HEK293 (cell line): ENCODE results near the gene RASAL2.

Experiments
- BCL11A ChIP-seq: fragments of 450-650 bp; formaldehyde crosslinking; IDR thresholded peaks from 2 replicates; pipeline ENCODE4 v1.5.1; 2016; ENCODE audit warnings: low read depth, missing biosample characterization, missing genetic modification characterization
- ZNF274 ChIP-seq, 2 experiments: fragments of 200-500 bp in 1 of 2; fragments of 450-650 bp in 1 of 2; sonication (Bioruptor generic) in 1 of 2; formaldehyde crosslinking in 1 of 2; IDR thresholded peaks; 2 replicates each; pipeline versions ENCODE4 v1.5.1 to v1.6.1; 2014 to 2016; ENCODE audit warnings: borderline replicate concordance in 1 of 2, inconsistent platforms in 1 of 2, low read length in 1 of 2, missing biosample characterization in 1 of 2, missing genetic modification characterization in 1 of 2
- ZSCAN30 ChIP-seq: fragments of 450-650 bp; IDR thresholded peaks from 2 replicates; pipeline ENCODE4 v1.5.1; 2018; ENCODE audit warnings: missing biosample characterization, mild to moderate bottlenecking, missing genetic modification characterization, moderate library complexity
- TF ChIP-seq, protein P1 (sequence below): fragments of 450-650 bp; formaldehyde crosslinking; IDR thresholded peaks from 2 replicates; pipeline ENCODE4 v1.5.1; 2016; ENCODE audit warnings: missing biosample characterization, missing genetic modification characterization

DNA sequence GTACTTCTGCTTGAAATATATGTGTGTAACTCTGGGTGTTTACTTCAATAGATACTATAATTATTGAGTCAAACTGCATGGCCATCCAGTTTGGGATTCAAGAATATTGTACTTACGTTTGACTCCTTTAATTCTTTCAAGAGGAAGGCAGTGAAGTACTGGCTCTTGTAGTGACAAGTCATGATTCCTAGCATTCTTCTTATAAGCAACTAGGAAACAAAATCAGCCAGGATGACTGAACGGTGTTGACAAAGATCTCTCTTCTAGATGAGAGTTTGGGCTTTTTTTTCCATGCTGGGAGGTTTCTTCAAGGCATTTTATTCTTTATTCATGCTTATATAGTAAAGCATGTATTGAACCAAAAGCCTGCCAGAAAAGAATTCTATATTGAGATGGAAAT is 344.5 kb downstream of the RASAL2 start:
- TF ChIP-seq BCL11A, result no peak
- TF ChIP-seq, protein P1, sequence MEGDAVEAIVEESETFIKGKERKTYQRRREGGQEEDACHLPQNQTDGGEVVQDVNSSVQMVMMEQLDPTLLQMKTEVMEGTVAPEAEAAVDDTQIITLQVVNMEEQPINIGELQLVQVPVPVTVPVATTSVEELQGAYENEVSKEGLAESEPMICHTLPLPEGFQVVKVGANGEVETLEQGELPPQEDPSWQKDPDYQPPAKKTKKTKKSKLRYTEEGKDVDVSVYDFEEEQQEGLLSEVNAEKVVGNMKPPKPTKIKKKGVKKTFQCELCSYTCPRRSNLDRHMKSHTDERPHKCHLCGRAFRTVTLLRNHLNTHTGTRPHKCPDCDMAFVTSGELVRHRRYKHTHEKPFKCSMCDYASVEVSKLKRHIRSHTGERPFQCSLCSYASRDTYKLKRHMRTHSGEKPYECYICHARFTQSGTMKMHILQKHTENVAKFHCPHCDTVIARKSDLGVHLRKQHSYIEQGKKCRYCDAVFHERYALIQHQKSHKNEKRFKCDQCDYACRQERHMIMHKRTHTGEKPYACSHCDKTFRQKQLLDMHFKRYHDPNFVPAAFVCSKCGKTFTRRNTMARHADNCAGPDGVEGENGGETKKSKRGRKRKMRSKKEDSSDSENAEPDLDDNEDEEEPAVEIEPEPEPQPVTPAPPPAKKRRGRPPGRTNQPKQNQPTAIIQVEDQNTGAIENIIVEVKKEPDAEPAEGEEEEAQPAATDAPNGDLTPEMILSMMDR (tag by site-specific recombination), result no peak
- TF ChIP-seq ZNF274 (IDR thresholded peaks at IDR 0.05; ENCODE audit: low read length), result no peak
- TF ChIP-seq ZNF274 (tag by site-specific recombination; IDR thresholded peaks at IDR 0.05; ENCODE audit: borderline replicate concordance), result no peak
- no peak for TF ChIP-seq ZSCAN30 (tag by site-specific recombination)
